ENCODE results near the gene PLPP2.

Gene PLPP2

DNA sequence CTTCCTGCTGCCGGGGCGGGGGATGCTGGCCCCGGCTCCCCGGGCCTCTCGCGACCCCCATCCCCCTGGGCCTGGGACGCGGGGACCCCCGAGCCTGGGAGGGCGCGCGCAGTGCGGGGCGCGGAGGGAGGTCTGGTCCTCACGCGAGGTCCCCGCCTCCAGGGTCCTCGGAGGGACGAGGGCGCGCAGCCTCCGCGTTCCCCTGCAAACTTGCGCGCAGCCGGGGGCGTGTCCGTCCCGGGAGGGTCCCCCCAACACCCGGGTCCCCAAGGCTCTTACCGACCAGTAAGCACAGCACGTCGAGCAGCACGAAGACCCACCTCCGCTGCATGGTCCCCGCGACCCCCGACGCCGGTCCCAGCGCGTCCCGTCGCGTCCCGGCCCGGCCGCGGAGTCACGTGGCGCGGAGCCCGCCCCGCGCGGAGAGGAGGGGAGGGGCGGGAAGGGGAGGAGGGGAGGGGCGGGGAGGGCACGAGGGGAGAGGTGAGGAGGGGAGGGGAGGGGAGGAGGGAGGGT, at the start of gene PLPP2:
TSS of gene PLPP2 (minus strand) at position 398 of the 516 bp plus-strand sequence. CDS start at position 331, 67 bp downstream.
- H3K4me1 ChIP-seq (ENCODE audit: insufficient read depth, low read length) = peaks cover 16% of the 10 kb centered on the region; the same call in 1 of the 2 replicates
- peaks cover 15% of the 10 kb centered on the region; the same call in 1 of the 2 replicates for H3K36me3 ChIP-seq (ENCODE audit: insufficient read depth, low read depth, low read length)
- H3K9ac ChIP-seq (ENCODE audit: low read depth, low read length) = peak within 1 kb of the TSS; percentile 77
- no peaks in the 10 kb centered on the region for H3K9me3 ChIP-seq (ENCODE audit: insufficient read depth, low read depth, low read length)
- H3K4me3 ChIP-seq (ENCODE audit: low read length) = peak within 1 kb of the TSS; percentile 71
- H3K27me3 ChIP-seq (ENCODE audit: insufficient read depth, low read length) = peaks cover 41% of the 10 kb centered on the region
- H3K27ac ChIP-seq (ENCODE audit: low read length) = peak within 1 kb of the TSS; percentile 88

DNA sequence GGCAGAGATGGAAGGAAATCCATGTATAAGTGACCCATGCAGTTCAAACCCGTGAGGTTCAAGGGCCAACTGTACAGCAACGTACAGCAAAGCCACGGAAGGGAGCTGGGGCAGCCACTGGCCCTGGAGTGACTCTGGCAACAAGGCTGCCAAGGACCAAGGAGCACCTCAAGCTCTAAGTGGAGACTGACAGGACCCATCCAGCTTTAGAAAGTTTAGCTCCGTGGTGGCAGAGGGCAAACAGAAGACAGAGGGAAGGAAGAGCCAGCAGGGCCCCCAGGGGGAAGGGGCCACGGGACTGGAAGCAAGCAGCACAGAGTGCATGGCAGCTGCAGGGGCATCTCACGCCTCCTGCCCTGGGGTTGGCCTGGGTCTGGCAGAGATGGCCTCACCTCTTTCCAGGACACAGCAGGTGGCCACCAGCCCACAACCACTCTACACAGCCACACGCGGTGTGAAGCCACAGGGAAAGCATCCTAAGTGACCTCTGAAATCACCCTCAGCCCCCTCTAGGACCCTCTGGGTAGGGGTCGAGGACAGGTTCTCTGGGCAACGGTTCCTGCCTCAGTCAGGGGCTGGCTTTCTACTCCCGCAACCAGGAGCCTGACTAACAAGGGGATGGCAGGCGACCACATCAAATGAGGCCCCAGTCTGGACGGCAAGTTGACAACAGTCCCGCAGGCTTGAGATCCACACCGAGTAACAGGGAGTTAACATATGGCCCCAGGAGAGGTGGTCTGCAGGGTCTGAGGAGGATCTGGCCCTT, 49.6 kb upstream of the PLPP2 start:
- Histone ChIP-seq H3K4me1 (ENCODE audit: insufficient read depth, low read length) (peaks cover 10% of the 10 kb centered on the region), H3K27ac (ENCODE audit: low read length) (no peak overlapping the region), H3K36me3 (ENCODE audit: insufficient read depth, low read depth, low read length) (peaks cover 22% of the 10 kb centered on the region)

DNA sequence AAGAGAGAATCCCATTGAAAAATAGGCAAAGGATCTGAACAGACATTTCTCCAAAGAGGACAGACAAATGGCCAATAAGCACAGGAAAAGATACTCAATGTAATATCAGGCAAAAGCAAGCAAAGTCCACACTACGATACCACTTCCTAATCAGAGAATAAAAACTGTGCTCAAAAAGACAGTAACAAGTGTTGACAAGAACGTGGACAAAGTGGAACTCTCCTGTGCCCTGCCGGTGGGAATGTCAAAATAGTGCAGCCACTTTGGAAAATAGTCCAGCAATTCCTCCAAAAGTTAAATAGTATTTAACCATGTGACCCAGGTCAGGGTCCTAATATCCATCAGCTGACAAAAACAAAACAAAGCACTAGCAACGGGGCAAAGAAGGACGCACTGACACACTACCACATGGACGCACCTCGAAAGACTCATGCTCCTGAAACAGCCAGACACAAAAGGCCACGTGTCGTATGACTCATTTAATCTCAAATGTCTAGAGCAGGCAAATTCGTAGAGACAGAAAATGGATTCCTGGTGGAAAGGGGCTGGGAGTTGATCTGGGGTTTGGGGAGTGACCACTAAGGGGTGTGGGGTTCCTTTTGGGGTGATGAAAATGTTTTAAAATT, 48.2 kb upstream of the PLPP2 start:
- Histone ChIP-seq H3K36me3 (ENCODE audit: insufficient read depth, low read depth, low read length) (peaks cover 30% of the 10 kb centered on the region), H3K27ac (ENCODE audit: low read length) (no peak overlapping the region), H3K27me3 (ENCODE audit: insufficient read depth, low read length) (no peaks in the 10 kb centered on the region), H3K9me3 (ENCODE audit: insufficient read depth, low read depth, low read length) (no peaks in the 10 kb centered on the region), H3K4me3 (ENCODE audit: low read length) (no peak overlapping the region), H3K9ac (ENCODE audit: low read depth, low read length) (no peak overlapping the region), H3K4me1 (ENCODE audit: insufficient read depth, low read length) (peaks cover 10% of the 10 kb centered on the region)

More for the DNA sequence above, 49.6 kb upstream of the PLPP2 start:
- no peak overlapping the region for H3K4me3 ChIP-seq (ENCODE audit: low read length)
- no peak overlapping the region for H3K9ac ChIP-seq (ENCODE audit: low read depth, low read length)
- peaks cover 9% of the 10 kb centered on the region for H3K27me3 ChIP-seq (ENCODE audit: insufficient read depth, low read length)
- H3K9me3 ChIP-seq (ENCODE audit: insufficient read depth, low read depth, low read length) = no peaks in the 10 kb centered on the region

DNA sequence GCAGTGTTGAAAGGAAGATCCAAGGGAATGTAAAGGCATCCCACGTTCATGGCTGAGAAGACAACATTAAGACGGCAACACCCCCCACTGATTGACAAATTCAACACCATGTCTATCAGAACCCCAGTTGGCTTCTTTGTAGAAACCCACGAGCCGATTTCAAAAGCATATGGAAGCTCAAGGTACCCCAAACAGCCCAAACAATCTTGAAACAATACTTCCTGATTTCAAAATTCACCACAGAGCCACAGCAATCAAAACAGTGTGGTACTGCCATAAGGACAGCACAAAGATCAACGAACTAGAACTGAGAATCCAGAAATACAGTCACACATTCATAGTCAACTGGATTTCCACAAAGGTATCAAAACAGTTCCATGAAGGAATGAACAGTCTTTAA, 47.2 kb upstream of the PLPP2 start:
- Histone ChIP-seq H3K27me3 (ENCODE audit: insufficient read depth, low read length) (no peaks in the 10 kb centered on the region), H3K36me3 (ENCODE audit: insufficient read depth, low read depth, low read length) (peaks cover 34% of the 10 kb centered on the region), H3K4me3 (ENCODE audit: low read length) (no peak overlapping the region), H3K27ac (ENCODE audit: low read length) (no peak overlapping the region), H3K9ac (ENCODE audit: low read depth, low read length) (no peak overlapping the region), H3K4me1 (ENCODE audit: insufficient read depth, low read length) (peaks cover 8% of the 10 kb centered on the region), H3K9me3 (ENCODE audit: insufficient read depth, low read depth, low read length) (no peaks in the 10 kb centered on the region)

DNA sequence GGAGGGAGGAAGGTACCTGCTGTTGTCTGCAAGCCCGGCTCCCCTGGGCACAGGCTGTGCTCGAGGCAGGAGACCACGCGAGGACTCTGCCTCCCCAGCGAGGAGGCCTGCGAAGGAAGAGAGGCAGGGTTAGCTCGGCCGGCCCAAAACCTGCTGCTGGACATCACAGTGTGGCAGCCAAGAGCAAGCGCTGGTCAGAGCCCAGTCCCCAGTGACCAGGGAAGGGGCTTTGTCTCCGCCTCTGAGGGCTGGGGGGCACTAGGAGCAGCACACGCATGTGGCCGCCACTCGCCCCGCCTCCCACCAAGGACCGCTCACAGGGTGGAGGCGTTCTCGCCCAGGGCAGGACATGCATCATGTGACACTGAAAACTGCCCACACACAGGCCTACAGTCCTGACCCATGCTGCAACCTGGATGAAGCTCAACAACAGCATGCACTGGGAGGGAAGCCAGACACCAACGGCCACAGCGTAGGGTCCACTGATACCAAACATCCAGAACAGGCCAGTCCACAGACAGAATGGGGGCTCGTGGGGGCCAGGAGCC, 44.9 kb upstream of the PLPP2 start:
- Histone ChIP-seq H3K4me1 (ENCODE audit: insufficient read depth, low read length) (no peaks in the 10 kb centered on the region), H3K4me3 (ENCODE audit: low read length) (no peak overlapping the region), H3K36me3 (ENCODE audit: insufficient read depth, low read depth, low read length) (peaks cover 31% of the 10 kb centered on the region), H3K9me3 (ENCODE audit: insufficient read depth, low read depth, low read length) (no peaks in the 10 kb centered on the region), H3K27ac (ENCODE audit: low read length) (no peak overlapping the region), H3K27me3 (ENCODE audit: insufficient read depth, low read length) (no peaks in the 10 kb centered on the region), H3K9ac (ENCODE audit: low read depth, low read length) (no peak overlapping the region)

DNA sequence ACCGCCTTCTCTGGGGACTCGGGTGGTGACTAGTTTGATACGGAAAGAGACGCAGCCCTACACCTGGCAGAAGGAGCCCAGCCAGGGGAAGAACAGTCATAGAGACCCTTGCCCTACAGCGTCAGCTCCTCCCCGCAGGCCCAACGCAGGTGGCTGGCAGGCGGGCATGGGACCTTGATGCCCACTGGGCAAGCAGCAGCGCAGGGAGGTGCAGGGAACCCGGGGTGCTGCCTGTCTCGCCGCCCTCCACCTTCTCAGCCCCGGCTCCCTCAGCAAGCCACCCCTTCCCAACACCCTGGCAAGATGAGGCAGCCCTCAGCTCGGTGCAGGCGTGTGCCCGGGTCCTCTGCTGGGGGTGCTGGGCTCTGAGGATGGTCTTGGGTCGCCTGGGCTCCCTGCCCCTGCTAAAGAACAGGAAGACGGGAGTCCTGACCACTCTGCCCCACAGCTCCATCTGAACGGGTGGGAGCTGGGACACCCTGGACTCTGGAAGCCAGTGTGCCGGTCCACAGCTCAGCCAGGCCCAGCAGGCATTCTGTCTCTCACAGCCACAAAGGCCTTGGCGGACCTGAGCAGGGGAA, 44.4 kb upstream of the PLPP2 start:
- H3K9me3 ChIP-seq (ENCODE audit: insufficient read depth, low read depth, low read length) = no peaks in the 10 kb centered on the region
- H3K4me3 ChIP-seq (ENCODE audit: low read length) = no peak overlapping the region
- no peaks in the 10 kb centered on the region for H3K27me3 ChIP-seq (ENCODE audit: insufficient read depth, low read length)
- no peak overlapping the region for H3K27ac ChIP-seq (ENCODE audit: low read length)
- H3K36me3 ChIP-seq (ENCODE audit: insufficient read depth, low read depth, low read length) = peaks cover 36% of the 10 kb centered on the region
- H3K9ac ChIP-seq (ENCODE audit: low read depth, low read length) = no peak overlapping the region
- H3K4me1 ChIP-seq (ENCODE audit: insufficient read depth, low read length) = no peaks in the 10 kb centered on the region

DNA sequence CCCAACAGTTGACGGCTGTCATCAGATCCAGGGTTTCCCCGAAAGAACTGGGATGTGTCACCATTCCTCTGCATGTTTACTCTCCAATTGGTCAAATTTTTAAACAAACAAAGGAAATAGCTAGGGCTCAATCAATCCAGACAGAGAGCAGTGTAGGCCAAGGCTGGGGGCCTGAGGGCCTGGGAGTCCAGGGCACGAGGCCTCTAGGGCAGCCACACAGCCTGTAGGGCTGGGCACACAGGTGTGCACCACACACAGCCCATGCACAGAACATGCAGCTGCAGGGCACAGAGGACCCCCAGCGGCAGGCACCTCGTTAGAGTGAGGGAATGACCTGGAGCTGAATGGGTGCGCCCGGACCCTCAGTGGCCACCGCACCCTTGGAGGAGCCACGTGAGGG, 43.9 kb upstream of the PLPP2 start:
- Histone ChIP-seq H3K36me3 (ENCODE audit: insufficient read depth, low read depth, low read length) (peaks cover 36% of the 10 kb centered on the region), H3K27me3 (ENCODE audit: insufficient read depth, low read length) (no peaks in the 10 kb centered on the region), H3K4me3 (ENCODE audit: low read length) (no peak overlapping the region), H3K4me1 (ENCODE audit: insufficient read depth, low read length) (no peaks in the 10 kb centered on the region), H3K9me3 (ENCODE audit: insufficient read depth, low read depth, low read length) (no peaks in the 10 kb centered on the region), H3K9ac (ENCODE audit: low read depth, low read length) (no peak overlapping the region), H3K27ac (ENCODE audit: low read length) (no peak overlapping the region)

DNA sequence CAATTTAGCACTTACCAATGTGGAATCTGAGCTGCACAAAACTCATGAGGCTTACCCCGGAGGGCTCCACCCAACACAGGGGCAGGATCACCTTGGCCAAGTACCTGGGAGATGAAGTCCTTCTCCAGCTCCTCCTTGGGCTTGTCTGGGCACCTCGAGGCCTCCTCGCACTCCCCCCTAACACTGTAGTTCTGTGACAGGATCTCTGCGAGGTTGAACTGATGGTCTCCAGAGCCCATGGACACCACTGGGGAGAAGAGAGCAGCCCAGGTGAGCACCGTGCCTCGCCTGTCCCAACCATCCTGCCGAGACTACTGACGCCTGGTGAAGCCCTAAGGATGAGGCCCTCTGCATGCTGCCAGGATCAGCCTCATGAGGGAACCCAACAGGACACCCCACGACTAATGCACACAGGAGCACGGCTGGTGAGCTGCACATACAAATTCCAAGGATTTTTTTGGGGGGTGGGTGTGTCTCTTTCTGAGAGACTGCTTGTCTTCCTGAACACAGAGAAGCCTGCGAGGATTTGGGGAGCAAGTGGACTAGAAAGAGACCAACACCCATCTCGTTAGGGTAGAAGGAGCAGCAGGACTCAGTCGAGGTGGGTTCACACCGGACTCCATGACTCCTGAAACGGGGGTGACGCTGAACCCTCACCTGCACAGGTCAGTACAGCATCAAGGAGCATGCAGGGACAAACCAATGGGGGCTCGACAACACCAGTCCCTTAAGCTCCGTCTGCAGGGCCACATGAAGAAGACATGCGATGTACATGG, 43.3 kb upstream of the PLPP2 start:
- H3K9me3 ChIP-seq (ENCODE audit: insufficient read depth, low read depth, low read length) = no peaks in the 10 kb centered on the region
- H3K9ac ChIP-seq (ENCODE audit: low read depth, low read length) = no peak overlapping the region
- H3K4me1 ChIP-seq (ENCODE audit: insufficient read depth, low read length) = no peaks in the 10 kb centered on the region
- H3K27ac ChIP-seq (ENCODE audit: low read length) = no peak overlapping the region
- H3K4me3 ChIP-seq (ENCODE audit: low read length) = no peak overlapping the region
- H3K36me3 ChIP-seq (ENCODE audit: insufficient read depth, low read depth, low read length) = peaks cover 38% of the 10 kb centered on the region
- no peaks in the 10 kb centered on the region for H3K27me3 ChIP-seq (ENCODE audit: insufficient read depth, low read length)

DNA sequence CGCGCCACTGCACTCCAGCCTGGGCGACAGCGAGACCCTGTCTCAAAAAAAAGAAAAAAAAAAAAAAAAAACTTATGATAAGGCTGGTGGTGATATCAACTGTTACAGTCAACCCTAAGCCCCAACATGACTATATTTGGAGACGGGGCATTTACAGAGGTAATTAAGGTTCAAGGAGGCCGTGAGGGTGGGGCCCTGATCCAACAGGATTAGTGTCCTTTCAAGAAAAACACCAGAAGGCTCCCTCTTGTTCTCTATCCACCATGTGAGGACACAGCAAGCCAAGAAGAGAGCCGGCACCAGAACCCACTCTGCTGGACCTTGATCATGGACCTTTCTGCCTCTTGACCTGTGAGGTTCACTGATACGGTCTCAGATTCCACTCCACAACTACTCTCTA, 39.3 kb upstream of the PLPP2 start:
- Histone ChIP-seq H3K27ac (ENCODE audit: low read length) (no peak overlapping the region), H3K27me3 (ENCODE audit: insufficient read depth, low read length) (no peaks in the 10 kb centered on the region), H3K4me1 (ENCODE audit: insufficient read depth, low read length) (no peaks in the 10 kb centered on the region), H3K9me3 (ENCODE audit: insufficient read depth, low read depth, low read length) (peaks cover 4% of the 10 kb centered on the region), H3K9ac (ENCODE audit: low read depth, low read length) (no peak overlapping the region), H3K4me3 (ENCODE audit: low read length) (no peak overlapping the region), H3K36me3 (ENCODE audit: insufficient read depth, low read depth, low read length) (peaks cover 76% of the 10 kb centered on the region)

DNA sequence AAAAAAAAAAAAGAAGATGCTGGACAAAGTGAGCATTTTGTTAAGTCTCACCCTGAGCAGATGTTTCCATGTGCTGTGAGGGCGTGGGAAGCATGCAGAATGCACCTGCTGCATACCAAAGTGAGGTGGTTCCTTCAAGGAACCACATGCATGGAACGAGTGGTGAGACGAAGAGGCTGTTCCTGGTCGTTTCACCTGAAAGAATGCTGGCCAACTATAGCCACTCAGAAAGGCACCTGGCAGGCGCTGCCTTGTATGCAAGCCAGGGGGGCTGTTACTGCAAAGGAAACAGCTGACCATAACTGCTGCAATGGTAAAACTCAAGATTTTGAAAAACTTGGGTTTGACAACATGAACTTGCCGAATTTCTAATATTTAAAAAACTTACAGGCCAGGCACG, 38.7 kb upstream of the PLPP2 start:
- Histone ChIP-seq H3K27ac (ENCODE audit: low read length) (no peak overlapping the region), H3K4me1 (ENCODE audit: insufficient read depth, low read length) (no peaks in the 10 kb centered on the region), H3K4me3 (ENCODE audit: low read length) (no peak overlapping the region), H3K36me3 (ENCODE audit: insufficient read depth, low read depth, low read length) (peaks cover 79% of the 10 kb centered on the region), H3K9ac (ENCODE audit: low read depth, low read length) (no peak overlapping the region), H3K9me3 (ENCODE audit: insufficient read depth, low read depth, low read length) (peaks cover 4% of the 10 kb centered on the region), H3K27me3 (ENCODE audit: insufficient read depth, low read length) (no peaks in the 10 kb centered on the region)

DNA sequence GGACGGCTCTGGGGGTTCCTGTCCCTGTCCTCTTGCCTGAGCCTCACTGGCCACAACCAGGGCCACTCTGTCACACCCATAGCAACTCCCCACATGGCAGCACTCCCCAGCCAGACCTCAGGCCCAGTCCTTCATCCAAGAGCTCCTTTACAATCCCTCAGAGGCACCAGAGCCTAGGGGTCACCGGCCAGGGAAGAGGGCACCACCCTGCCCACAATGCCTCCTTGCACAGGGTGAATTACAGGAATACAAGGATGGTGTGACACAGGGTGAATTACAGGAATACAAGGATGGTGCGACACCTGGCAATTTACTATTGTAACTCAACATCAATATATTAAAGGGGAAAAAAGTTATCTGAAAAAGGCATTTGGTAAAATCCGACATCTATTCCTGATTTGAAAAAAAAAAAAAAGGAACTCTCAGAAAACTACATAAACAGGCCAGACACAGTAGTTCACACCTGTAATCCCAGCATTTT, 36.9 kb upstream of the PLPP2 start:
- Histone ChIP-seq H3K27ac (ENCODE audit: low read length) (no peak overlapping the region), H3K4me3 (ENCODE audit: low read length) (no peak overlapping the region), H3K27me3 (ENCODE audit: insufficient read depth, low read length) (no peaks in the 10 kb centered on the region), H3K9ac (ENCODE audit: low read depth, low read length) (no peak overlapping the region), H3K9me3 (ENCODE audit: insufficient read depth, low read depth, low read length) (peaks cover 4% of the 10 kb centered on the region), H3K36me3 (ENCODE audit: insufficient read depth, low read depth, low read length) (peaks cover 87% of the 10 kb centered on the region), H3K4me1 (ENCODE audit: insufficient read depth, low read length) (no peaks in the 10 kb centered on the region)
